LNCAP (cell line): ENCODE data around the gene ARRDC1.

Experiments used
- CTCF ChIP-seq: fragments of 450-650 bp; IDR thresholded peaks from 2 replicates; pipeline ENCODE4 v1.5.1; 2017; ENCODE audit warnings: mild to moderate bottlenecking

ARRDC1 gene

DNA sequence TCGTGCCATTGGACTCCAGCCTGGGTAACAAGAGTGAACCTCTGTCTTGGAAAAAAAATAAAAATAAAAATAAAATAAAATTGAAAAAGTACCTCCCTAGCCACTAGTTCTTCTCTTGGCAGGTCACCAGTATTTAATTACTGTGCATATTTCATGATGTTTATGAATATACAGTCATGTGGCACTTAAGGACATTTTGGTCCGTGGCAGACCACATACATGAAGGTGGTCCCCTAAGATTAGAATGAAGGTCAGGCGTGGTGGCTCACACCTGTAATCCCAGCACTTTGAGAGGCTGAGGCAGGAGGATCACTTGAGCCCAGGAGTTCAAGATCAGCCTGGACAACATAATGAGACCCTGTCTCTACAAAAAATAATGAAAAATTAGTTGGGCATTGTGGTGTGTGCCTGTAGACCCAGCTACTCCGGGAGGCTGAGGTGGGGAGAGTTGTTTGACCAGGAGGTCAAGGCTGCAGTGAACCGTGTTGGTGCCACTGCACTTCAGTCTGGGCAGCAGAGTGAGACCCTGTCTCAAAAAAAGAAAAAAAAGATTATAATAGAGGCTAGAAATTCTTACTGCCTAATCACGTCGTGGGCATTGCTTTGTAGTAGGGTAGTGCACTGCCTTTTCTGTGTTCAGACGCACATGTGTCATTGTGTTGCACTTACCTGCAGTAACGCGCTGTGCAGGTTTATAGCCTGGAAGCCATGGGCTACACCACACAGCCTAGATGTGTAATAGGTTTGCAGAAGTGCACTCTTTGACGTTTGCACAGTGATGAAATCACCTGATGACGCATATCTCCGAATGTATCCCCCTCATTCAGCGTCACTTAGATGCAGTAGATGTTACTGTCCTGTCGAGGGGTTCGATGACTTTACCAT is 26.1 kb downstream of the ARRDC1 start:
- no peak for TF ChIP-seq CTCF

GRCh38 chr9:137632230-137633161 is 27.0 kb downstream of the ARRDC1 start:
- no peak for TF ChIP-seq CTCF

DNA sequence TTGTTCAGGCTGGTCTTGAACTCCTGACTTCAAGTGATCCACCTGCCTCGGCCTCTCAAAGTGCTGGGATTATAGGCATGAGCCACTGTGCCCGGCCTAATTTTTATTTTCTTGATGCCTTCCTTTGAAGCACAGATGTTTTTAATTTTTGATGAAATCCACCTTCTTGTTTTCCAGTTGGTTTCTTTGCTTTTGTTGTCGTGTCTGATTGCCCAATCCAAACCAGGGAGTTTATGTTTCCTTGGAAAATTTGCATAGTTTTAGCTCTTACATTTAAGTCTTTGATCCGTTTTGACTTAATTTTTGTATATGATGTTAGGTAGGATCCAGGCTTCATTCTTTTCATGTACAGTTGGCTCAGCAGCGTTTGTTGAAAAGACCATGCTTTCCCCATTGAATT is 28.5 kb downstream of the ARRDC1 start:
- no peak for TF ChIP-seq CTCF

- no peak for TF ChIP-seq CTCF
Measured at GRCh38 chr9:137638680-137639079, 33.2 kb downstream of the ARRDC1 start.

DNA sequence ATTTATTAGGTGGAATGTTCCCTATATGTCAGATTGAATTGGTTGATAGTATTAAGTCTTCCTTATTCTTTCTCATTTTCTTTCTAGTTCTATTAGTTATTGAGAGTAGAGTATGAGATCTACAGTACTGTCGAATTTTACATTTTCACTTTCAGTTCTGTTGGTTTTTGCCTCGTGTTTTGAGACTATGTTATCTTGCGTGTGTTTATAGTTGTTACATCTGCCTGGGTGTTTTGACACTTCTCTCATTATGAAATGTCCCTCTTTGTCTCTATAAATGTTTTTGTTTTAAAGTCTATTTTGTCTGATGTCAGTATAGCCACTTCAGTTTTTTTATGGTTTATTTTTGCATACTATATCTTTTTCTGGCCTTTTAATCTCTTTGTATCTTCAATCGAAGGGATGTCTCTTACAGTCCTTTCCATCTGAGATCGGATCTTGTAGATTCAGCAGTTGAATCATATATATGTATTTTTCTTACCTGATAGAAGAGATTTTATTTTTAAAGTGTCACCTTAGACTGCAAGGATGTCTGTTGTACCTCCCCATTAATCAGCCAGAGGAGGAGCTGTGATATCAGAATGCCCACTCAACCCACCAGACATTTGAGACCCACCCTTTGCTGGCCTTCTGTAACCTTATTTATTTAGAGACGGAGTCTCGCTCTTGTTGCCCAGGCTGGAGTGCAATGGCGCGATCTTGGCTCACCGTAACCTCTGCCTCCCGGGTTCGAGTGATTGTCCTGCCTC is 34.0 kb downstream of the ARRDC1 start:
- no peak for TF ChIP-seq CTCF

DNA sequence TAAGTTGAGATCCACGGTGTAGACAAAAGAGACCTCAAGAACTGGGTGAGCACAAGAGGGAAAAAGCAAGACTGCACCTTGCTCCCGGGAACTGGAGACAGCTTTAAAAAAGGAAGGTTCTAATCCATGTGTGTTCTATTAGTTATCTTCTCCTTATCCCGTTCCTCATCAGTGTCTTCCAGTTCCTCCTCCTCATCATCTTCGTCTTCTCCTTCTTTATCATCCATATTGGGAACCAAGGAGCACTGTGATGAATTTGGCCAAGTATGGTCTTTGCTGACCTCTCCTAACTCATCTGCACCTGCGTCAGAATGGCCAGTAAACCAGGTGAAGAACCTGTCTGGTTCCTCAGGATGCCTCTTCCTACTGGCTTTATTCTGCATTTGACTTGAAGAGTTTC is 35.4 kb downstream of the ARRDC1 start:
- TF ChIP-seq CTCF = no peak

DNA sequence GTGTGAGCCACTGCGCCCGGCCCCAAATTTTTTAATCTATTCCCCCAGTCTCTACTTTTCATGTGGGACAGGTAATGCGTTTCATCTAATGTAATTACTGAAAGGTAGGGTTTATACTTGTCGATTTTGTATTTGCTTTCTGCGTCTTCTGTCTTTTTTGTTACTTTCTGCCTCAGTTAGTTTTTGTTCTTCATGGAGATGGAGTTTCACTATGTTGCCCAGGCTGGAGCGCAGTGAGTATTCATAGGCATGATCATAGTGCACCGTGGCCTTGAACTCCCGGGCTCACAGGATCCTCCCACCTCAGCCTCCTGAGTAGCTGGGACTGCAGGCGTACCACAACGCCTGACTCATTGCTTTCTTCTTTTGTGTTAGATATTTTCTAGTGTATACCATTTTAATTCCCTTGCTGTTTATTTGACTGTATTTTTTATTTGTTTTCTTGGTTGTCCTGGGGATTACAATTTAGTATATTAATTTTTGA is 36.7 kb downstream of the ARRDC1 start:
- TF ChIP-seq CTCF = no peak
